ENCODE data around the gene ABCA12.

The ABCA12 gene

DNA sequence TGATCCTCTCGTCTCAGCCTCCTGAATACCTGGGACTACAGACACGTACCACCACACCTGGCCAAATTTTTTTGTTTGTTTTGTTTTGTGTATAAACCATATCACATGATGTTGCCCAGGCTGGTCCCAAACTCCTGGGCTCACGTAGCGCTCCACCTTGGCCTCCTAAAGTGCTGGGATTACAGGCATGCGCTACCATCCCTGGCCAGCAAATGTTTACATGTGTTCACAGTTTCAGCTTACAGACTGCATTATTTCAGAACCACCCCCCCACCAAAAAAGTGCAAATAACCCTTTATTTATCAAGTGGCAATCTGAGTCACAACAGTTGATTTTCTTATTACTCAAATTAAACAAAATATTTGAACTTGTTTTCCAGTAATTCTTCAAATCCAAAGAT, 54.3 kb downstream of the ABCA12 start:
- H3K9ac ChIP-seq (ENCODE audit: low read depth in 1 of 2, low read length in 2 of 2): no peak overlapping the region
- H3K27me3 ChIP-seq (ENCODE audit: control insufficient read depth in 2 of 2, insufficient read depth in 2 of 2, low read length in 2 of 2): no peaks in the 10 kb centered on the region
- H3K36me3 ChIP-seq (ENCODE audit: control insufficient read depth in 2 of 2, insufficient read depth in 2 of 2, low read length in 2 of 2): no peaks in the 10 kb centered on the region
- H3K27ac ChIP-seq (ENCODE audit: low read depth in 2 of 2, low read length in 2 of 2): no peak overlapping the region
- H3K9me3 ChIP-seq (ENCODE audit: control insufficient read depth in 2 of 2, low read length in 2 of 2): no peaks in the 10 kb centered on the region
- no peaks in the 10 kb centered on the region for H3K4me1 ChIP-seq (ENCODE audit: control insufficient read depth in 2 of 2, insufficient read depth in 2 of 2, low read length in 2 of 2)
- H3K4me3 ChIP-seq (ENCODE audit: low read length in 2 of 2): no peak overlapping the region

DNA sequence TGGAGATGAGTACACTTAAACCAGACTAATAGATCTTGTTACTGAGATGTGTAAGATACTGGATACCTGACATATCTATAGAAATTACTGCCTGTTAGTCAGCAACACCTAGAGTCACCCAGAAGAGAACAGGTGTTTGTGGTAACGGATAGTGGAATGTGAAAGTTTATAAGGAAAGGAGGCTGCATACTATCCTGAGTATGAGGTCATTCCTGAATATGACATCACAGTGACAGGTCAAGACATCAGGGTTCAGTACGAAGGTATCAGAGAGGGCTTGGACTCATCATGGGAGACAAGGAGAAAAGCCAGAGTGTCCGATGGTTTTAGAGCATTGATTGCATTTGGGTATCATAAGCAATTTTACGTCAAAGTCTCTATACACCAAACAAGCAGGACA, 55.3 kb downstream of the ABCA12 start:
- H3K4me3 ChIP-seq (ENCODE audit: low read length in 2 of 2): no peak overlapping the region
- no peaks in the 10 kb centered on the region for H3K36me3 ChIP-seq (ENCODE audit: control insufficient read depth in 2 of 2, insufficient read depth in 2 of 2, low read length in 2 of 2)
- no peaks in the 10 kb centered on the region for H3K9me3 ChIP-seq (ENCODE audit: control insufficient read depth in 2 of 2, low read length in 2 of 2)
- no peak overlapping the region for H3K27ac ChIP-seq (ENCODE audit: low read depth in 2 of 2, low read length in 2 of 2)
- no peaks in the 10 kb centered on the region for H3K27me3 ChIP-seq (ENCODE audit: control insufficient read depth in 2 of 2, insufficient read depth in 2 of 2, low read length in 2 of 2)
- H3K4me1 ChIP-seq (ENCODE audit: control insufficient read depth in 2 of 2, insufficient read depth in 2 of 2, low read length in 2 of 2): no peaks in the 10 kb centered on the region
- no peak overlapping the region for H3K9ac ChIP-seq (ENCODE audit: low read depth in 1 of 2, low read length in 2 of 2)

GRCh38 chr2:215082446-215082845, 56.0 kb downstream of the ABCA12 start:
- Histone ChIP-seq H3K27ac (ENCODE audit: low read depth in 2 of 2, low read length in 2 of 2) (no peak overlapping the region), H3K27me3 (ENCODE audit: control insufficient read depth in 2 of 2, insufficient read depth in 2 of 2, low read length in 2 of 2) (no peaks in the 10 kb centered on the region), H3K4me1 (ENCODE audit: control insufficient read depth in 2 of 2, insufficient read depth in 2 of 2, low read length in 2 of 2) (no peaks in the 10 kb centered on the region), H3K9me3 (ENCODE audit: control insufficient read depth in 2 of 2, low read length in 2 of 2) (no peaks in the 10 kb centered on the region), H3K36me3 (ENCODE audit: control insufficient read depth in 2 of 2, insufficient read depth in 2 of 2, low read length in 2 of 2) (no peaks in the 10 kb centered on the region), H3K9ac (ENCODE audit: low read depth in 1 of 2, low read length in 2 of 2) (no peak overlapping the region), H3K4me3 (ENCODE audit: low read length in 2 of 2) (no peak overlapping the region)

DNA sequence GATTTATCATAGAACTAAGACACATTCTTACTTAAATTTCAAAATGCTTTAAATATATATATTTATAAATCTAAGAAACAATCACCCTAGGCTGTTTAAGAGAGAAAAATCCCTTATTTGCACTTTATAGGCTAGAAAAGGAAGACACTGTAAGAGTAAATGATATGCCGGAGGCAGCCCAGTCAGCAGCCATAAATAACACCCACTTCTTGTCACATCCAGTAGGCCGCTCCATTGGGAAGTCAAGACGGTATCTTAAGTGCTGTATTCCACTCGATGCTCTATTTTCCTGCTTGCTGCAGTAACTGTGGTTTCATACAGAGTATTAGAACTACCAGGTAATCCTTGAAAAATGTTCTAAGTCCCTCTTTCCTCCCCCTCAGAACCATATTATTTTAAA, 57.9 kb downstream of the ABCA12 start:
- Histone ChIP-seq H3K9me3 (ENCODE audit: control insufficient read depth in 2 of 2, low read length in 2 of 2) (no peaks in the 10 kb centered on the region), H3K27ac (ENCODE audit: low read depth in 2 of 2, low read length in 2 of 2) (no peak overlapping the region)

DNA sequence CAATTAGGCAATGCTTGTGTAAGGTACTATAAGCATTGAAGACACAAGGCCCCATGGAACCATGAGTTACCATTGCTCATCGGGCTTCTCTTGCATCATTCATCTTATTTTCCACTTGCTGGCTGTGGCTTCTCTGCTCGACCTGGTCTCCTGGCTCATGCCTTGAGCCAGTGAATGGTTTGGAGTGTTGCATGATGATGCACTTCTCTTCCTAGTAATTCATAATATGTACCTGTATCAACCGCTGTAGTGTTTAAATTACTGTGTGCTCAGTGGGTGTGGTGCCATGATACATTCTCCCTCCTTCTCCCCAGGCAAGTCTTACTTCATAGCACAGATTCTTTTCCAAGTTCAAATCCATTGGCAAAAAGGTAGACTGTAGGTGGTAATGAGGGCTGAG, 66.8 kb downstream of the ABCA12 start:
- no peaks in the 10 kb centered on the region for H3K36me3 ChIP-seq (ENCODE audit: control insufficient read depth in 2 of 2, insufficient read depth in 2 of 2, low read length in 2 of 2)
- no peaks in the 10 kb centered on the region for H3K4me1 ChIP-seq (ENCODE audit: control insufficient read depth in 2 of 2, insufficient read depth in 2 of 2, low read length in 2 of 2)
- no peaks in the 10 kb centered on the region for H3K9me3 ChIP-seq (ENCODE audit: control insufficient read depth in 2 of 2, low read length in 2 of 2)
- no peak overlapping the region for H3K9ac ChIP-seq (ENCODE audit: low read depth in 1 of 2, low read length in 2 of 2)
- H3K27ac ChIP-seq (ENCODE audit: low read depth in 2 of 2, low read length in 2 of 2): no peak overlapping the region
- H3K27me3 ChIP-seq (ENCODE audit: control insufficient read depth in 2 of 2, insufficient read depth in 2 of 2, low read length in 2 of 2): no peaks in the 10 kb centered on the region
- H3K4me3 ChIP-seq (ENCODE audit: low read length in 2 of 2): no peak overlapping the region

More for the DNA sequence above, 57.9 kb downstream of the ABCA12 start:
- H3K9ac ChIP-seq (ENCODE audit: low read depth in 1 of 2, low read length in 2 of 2): no peak overlapping the region
- no peaks in the 10 kb centered on the region for H3K27me3 ChIP-seq (ENCODE audit: control insufficient read depth in 2 of 2, insufficient read depth in 2 of 2, low read length in 2 of 2)
- no peaks in the 10 kb centered on the region for H3K4me1 ChIP-seq (ENCODE audit: control insufficient read depth in 2 of 2, insufficient read depth in 2 of 2, low read length in 2 of 2)
- no peaks in the 10 kb centered on the region for H3K36me3 ChIP-seq (ENCODE audit: control insufficient read depth in 2 of 2, insufficient read depth in 2 of 2, low read length in 2 of 2)
- H3K4me3 ChIP-seq (ENCODE audit: low read length in 2 of 2): no peak overlapping the region

DNA sequence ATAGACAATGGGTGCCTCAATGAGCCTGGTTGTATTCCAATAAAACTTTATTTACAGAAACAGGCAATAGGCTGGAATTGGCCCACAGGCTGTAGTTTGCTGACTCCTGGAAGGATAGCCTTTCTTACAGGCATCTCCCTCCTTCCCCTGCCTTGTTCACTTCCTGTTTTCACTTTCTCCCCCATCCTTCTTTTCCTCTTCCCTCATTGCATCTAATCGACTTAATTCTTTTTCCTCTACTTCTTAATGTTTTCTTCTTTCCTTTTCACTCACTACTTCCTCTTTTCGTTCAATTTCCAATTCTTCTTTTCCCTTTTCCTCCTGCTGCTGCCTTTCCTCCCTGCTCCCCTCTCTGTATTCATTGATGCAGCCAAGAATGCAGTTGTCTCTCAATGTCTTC, 70.0 kb downstream of the ABCA12 start:
- Histone ChIP-seq H3K4me1 (ENCODE audit: control insufficient read depth in 2 of 2, insufficient read depth in 2 of 2, low read length in 2 of 2) (no peaks in the 10 kb centered on the region), H3K4me3 (ENCODE audit: low read length in 2 of 2) (no peak overlapping the region), H3K9ac (ENCODE audit: low read depth in 1 of 2, low read length in 2 of 2) (no peak overlapping the region), H3K27me3 (ENCODE audit: control insufficient read depth in 2 of 2, insufficient read depth in 2 of 2, low read length in 2 of 2) (no peaks in the 10 kb centered on the region), H3K27ac (ENCODE audit: low read depth in 2 of 2, low read length in 2 of 2) (no peak overlapping the region), H3K36me3 (ENCODE audit: control insufficient read depth in 2 of 2, insufficient read depth in 2 of 2, low read length in 2 of 2) (no peaks in the 10 kb centered on the region), H3K9me3 (ENCODE audit: control insufficient read depth in 2 of 2, low read length in 2 of 2) (no peaks in the 10 kb centered on the region)

DNA sequence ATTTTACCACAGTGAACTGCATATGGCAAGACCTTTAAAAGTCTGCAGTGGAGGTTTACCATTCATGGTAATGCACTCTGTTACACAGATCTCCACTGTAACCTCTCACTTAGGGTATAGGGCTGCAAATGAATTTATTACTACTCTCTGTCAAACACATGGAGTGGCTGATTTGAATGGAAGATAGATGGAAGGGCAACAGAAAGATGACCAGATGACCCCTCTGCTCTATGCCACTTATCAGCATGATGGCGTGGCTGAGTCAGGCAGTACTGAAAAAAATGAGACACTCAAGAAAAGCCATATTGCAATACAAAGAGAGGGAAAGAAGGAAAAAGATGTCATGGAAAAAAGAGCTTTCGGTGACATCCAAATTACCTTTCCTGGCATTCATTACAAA, 72.3 kb downstream of the ABCA12 start:
- no peaks in the 10 kb centered on the region for H3K4me1 ChIP-seq (ENCODE audit: control insufficient read depth in 2 of 2, insufficient read depth in 2 of 2, low read length in 2 of 2)
- no peaks in the 10 kb centered on the region for H3K9me3 ChIP-seq (ENCODE audit: control insufficient read depth in 2 of 2, low read length in 2 of 2)
- H3K4me3 ChIP-seq (ENCODE audit: low read length in 2 of 2): no peak overlapping the region
- H3K27me3 ChIP-seq (ENCODE audit: control insufficient read depth in 2 of 2, insufficient read depth in 2 of 2, low read length in 2 of 2): no peaks in the 10 kb centered on the region
- no peaks in the 10 kb centered on the region for H3K36me3 ChIP-seq (ENCODE audit: control insufficient read depth in 2 of 2, insufficient read depth in 2 of 2, low read length in 2 of 2)
- no peak overlapping the region for H3K9ac ChIP-seq (ENCODE audit: low read depth in 1 of 2, low read length in 2 of 2)
- no peak overlapping the region for H3K27ac ChIP-seq (ENCODE audit: low read depth in 2 of 2, low read length in 2 of 2)

- Histone ChIP-seq H3K4me1 (ENCODE audit: control insufficient read depth in 2 of 2, insufficient read depth in 2 of 2, low read length in 2 of 2) (no peaks in the 10 kb centered on the region), H3K4me3 (ENCODE audit: low read length in 2 of 2) (no peak overlapping the region), H3K27ac (ENCODE audit: low read depth in 2 of 2, low read length in 2 of 2) (no peak overlapping the region), H3K9me3 (ENCODE audit: control insufficient read depth in 2 of 2, low read length in 2 of 2) (no peaks in the 10 kb centered on the region), H3K27me3 (ENCODE audit: control insufficient read depth in 2 of 2, insufficient read depth in 2 of 2, low read length in 2 of 2) (no peaks in the 10 kb centered on the region), H3K36me3 (ENCODE audit: control insufficient read depth in 2 of 2, insufficient read depth in 2 of 2, low read length in 2 of 2) (no peaks in the 10 kb centered on the region), H3K9ac (ENCODE audit: low read depth in 1 of 2, low read length in 2 of 2) (no peak overlapping the region)
Observed at GRCh38 chr2:215063526-215063925, 74.9 kb downstream of the ABCA12 start.

DNA sequence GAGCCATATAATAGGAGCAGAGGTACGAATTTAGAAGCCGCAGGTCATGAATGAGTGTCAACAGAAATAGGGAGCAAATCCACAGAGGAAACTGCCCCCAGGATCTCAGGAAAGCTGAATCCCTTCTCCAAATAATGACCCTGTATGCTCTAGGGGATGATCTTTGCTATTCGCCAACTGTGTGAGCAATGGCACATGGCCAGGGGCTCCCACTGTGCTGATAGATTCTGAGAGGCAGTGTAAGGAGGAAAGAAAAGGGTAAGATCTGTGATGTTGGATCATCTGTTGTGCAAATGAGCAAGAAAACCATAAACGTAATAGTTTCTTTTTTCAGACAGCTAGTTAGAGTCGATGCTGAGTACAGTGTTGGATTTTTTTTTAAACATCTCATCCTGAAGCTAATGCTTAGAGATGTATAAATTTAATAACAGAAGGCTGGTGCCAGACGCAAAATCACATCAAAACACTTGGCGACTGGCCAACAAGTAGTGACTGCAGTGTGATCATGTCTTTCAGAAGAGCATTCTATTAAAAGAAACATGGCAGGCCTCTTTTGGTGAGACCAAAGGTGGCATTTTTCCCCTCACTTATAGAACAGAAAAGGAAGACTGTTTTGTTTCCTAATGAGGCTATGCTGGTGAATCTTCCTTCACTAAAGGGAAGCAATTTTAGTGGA, 77.4 kb downstream of the ABCA12 start:
- Histone ChIP-seq H3K9ac (ENCODE audit: low read depth in 1 of 2, low read length in 2 of 2) (no peak overlapping the region), H3K27me3 (ENCODE audit: control insufficient read depth in 2 of 2, insufficient read depth in 2 of 2, low read length in 2 of 2) (no peaks in the 10 kb centered on the region), H3K9me3 (ENCODE audit: control insufficient read depth in 2 of 2, low read length in 2 of 2) (no peaks in the 10 kb centered on the region), H3K36me3 (ENCODE audit: control insufficient read depth in 2 of 2, insufficient read depth in 2 of 2, low read length in 2 of 2) (no peaks in the 10 kb centered on the region), H3K4me1 (ENCODE audit: control insufficient read depth in 2 of 2, insufficient read depth in 2 of 2, low read length in 2 of 2) (no peaks in the 10 kb centered on the region), H3K27ac (ENCODE audit: low read depth in 2 of 2, low read length in 2 of 2) (no peak overlapping the region), H3K4me3 (ENCODE audit: low read length in 2 of 2) (no peak overlapping the region)

- Histone ChIP-seq H3K27me3 (ENCODE audit: control insufficient read depth in 2 of 2, insufficient read depth in 2 of 2, low read length in 2 of 2) (no peaks in the 10 kb centered on the region), H3K9me3 (ENCODE audit: control insufficient read depth in 2 of 2, low read length in 2 of 2) (no peaks in the 10 kb centered on the region), H3K4me1 (ENCODE audit: control insufficient read depth in 2 of 2, insufficient read depth in 2 of 2, low read length in 2 of 2) (no peaks in the 10 kb centered on the region), H3K9ac (ENCODE audit: low read depth in 1 of 2, low read length in 2 of 2) (no peak overlapping the region), H3K27ac (ENCODE audit: low read depth in 2 of 2, low read length in 2 of 2) (no peak overlapping the region), H3K36me3 (ENCODE audit: control insufficient read depth in 2 of 2, insufficient read depth in 2 of 2, low read length in 2 of 2) (no peaks in the 10 kb centered on the region), H3K4me3 (ENCODE audit: low read length in 2 of 2) (no peak overlapping the region)
Observed at GRCh38 chr2:215059724-215060123, 78.7 kb downstream of the ABCA12 start.

DNA sequence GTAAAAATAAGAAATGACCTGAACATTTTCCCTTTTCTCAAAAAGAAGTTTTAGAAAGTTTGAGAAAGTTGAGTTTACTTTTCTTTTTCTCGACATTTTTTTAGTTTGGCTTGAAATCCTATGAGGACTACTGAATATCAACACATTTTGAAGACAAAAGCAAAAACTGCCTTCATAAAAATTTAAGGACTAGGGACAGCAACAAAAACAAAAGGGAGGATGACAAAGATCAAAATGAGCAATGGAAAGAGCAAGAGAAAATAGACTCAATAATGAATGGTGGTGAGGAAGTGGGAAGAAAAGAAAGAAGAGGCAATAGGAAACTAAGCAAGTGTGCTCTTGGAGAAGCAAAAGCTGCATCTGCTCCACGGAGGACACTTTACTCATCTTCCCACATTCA, 82.5 kb downstream of the ABCA12 start:
- Histone ChIP-seq H3K9ac (ENCODE audit: low read depth in 1 of 2, low read length in 2 of 2) (no peak overlapping the region), H3K36me3 (ENCODE audit: control insufficient read depth in 2 of 2, insufficient read depth in 2 of 2, low read length in 2 of 2) (no peaks in the 10 kb centered on the region), H3K9me3 (ENCODE audit: control insufficient read depth in 2 of 2, low read length in 2 of 2) (no peaks in the 10 kb centered on the region), H3K27me3 (ENCODE audit: control insufficient read depth in 2 of 2, insufficient read depth in 2 of 2, low read length in 2 of 2) (no peaks in the 10 kb centered on the region), H3K27ac (ENCODE audit: low read depth in 2 of 2, low read length in 2 of 2) (no peak overlapping the region), H3K4me3 (ENCODE audit: low read length in 2 of 2) (no peak overlapping the region), H3K4me1 (ENCODE audit: control insufficient read depth in 2 of 2, insufficient read depth in 2 of 2, low read length in 2 of 2) (no peaks in the 10 kb centered on the region)
